ENCODE data around the gene XRN1.
"Not testable (repeated sequence)": the region's sequence is repeated elsewhere in the genome, so short reads cannot be mapped to it uniquely, and the experiment has no call there.

XRN1 gene

DNA sequence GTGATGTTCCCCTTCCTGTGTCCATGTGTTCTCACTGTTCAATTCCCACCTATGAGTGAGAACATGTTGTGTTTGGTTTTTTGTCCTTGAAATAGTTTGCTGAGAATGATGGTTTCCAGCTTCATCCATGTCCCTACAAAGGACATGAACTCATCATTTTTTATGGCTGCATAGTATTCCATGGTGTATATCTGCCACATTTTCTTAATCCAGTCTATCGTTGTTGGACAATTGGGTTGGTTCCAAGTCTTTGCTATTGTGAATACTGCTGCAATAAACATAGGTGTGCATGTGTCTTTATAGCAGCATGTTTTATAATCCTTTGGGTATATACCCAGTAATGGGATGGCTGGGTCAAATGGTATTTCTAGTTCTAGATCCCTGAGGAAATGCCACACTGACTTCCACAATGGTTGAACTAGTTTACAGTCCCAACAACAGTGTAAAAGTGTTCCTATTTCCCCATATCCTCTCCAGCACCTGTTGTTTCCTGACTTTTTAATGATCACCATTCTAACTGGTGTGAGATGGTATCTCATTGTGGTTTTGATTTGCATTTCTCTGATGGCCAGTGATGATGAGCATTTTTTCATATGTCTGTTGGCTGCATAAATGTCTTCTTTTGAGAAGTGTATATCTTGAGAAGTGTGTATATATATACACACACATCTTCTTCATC is 123.4 kb downstream of the XRN1 start:
- not testable (repeated sequence) for DNase-seq

DNA sequence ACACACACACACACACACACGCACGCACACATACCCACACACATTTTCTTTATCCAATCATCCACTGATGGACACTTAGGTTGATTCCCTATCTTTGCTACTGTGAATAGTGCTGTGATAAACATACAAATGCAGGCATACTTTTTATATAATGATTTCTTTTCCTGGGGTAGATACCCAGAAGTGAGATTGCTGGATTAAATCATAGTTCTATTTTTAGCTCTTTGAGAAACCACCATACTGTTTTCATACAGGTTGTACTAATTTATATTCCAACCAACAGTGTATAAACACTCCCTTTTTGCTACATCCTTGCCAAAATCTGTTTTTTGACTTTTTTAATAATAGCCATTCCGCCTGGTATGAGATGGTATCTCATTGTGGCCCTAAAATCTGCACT is 127.9 kb downstream of the XRN1 start:
- DNase-seq, result no peak

DNA sequence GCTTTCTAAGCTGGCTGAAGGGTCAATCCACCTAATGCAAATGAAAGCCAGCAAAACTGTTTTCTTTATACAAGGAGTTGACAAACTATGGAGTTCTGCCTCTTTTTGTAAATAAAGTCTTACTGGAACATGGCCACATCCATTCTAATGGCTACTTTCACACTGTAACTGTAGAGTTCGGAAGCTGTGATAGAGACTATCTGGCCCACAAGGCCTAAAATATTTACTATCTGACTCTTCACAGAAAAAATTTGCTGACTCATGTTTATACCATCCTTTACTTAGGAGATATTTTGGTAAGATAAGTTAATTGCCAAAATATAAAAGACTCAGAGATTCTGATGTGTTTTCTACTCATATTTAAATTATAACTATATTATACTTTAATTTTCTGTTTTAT is 128.7 kb downstream of the XRN1 start:
- DNase-seq, result no peak

DNA sequence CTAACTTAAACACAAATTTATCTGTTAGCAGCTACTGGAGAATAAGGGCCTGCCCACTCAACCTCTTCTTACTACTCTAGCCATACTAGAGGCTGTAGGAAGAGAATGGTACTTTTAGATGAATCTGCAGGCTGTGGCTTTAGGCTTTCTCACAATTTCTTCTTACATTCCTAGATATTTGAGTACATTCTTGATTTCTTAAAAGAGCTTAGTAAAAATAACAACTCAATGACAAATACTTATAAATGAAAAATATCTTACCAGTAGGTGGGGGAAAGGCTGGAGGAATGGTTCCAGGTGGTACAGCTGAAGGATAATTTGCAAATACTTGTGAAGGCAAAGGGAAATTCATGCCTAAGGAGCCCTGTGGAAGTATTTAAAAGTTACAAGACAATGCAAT is 129.5 kb downstream of the XRN1 start:
- DNase-seq, result no peak

DNA sequence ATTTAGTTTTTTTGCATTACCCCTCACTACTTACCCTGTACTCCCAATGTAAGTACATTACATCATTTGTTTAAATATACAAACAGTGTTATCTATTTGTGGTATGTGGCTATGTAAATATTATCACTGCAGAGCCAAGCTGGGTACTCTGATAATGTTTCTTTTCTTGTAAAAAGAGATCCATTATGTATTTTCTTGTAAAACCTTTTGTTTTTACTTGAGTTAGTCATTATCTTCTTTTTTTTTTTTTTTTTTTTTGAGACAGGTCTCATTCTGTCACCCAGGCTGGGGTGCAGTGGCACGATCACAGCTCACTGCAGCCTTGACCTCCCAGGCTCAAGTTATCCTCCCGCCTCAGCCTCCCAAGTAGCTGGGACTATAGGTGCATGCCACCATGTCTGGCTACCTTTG is 131.9 kb downstream of the XRN1 start:
- not testable (repeated sequence) for DNase-seq

DNA sequence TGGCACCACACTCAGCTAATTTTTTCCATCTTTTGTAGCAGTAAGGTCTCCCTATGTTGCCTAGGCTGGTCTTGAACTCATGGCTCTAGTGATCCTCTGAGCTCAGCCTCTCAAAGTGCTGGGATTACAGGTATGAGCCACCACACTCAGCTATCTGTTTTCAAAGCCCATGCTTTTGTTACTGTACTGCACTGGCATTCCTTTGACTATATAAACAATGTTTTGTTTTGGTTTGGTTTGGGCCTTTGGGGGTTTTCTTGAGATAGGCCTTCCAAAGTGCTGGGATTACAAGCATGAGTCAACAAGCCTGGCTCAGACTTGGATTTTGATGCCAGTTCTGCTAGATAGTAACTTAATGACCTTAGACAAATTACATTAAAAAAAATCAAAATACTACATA is 132.8 kb downstream of the XRN1 start:
- DNase-seq, result no peak

DNA sequence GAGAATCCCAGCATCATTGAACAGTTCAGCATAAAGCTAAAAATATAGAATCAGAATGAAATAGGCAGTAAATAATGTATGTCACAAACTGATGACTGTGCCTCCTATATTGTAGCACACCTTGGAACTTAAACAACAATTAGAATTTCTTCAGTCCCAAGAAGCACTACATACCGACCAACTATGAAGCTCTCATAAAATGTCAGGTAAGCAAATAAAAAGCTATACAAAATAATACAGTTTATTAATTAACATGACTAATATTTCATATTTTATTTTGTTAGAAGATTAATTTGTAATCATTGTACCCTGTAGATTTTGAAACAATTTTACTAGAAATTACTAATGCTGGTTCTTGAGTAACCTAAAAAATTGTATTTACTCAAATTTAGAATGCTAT is 137.4 kb downstream of the XRN1 start:
- no peak for DNase-seq

DNA sequence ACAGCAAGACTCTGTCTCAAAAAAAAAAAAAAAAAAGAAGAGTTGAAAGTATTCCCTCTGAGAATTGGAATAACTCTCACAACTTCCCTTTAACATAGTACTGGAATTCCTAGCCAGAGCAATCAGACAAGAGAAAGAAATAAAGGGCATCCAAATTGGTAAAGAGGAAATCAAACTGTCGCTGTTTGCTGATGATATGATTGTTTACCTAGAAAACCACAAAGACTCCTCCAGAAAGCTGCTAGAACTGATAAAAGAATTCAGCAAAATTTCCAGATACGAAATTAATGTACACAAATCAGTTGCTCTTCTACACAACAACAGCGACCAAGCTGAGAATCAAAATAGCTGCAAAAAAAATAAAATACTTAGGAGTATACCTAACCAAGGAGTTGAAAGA is 145.0 kb downstream of the XRN1 start:
- not testable (repeated sequence) for DNase-seq

DNA sequence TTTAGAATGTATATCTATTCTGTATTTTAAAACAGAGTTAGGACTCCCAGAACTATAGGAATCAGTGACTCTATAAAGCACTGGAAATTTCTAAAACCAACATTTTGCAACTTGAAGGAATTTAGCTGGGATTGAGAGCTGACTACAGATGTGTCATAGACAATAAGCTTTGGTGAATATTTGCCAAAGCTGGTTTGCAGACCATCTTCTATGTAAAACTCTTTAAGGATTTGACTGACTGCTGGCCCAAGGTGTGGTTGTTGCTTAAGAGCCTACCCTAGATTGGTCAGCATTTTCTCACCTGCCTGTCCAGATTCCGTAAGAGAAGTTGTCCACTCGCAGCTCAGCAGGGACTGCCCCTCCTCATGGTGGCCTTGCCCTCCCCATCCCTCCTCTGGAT is 149.2 kb downstream of the XRN1 start:
- no peak for DNase-seq

DNA sequence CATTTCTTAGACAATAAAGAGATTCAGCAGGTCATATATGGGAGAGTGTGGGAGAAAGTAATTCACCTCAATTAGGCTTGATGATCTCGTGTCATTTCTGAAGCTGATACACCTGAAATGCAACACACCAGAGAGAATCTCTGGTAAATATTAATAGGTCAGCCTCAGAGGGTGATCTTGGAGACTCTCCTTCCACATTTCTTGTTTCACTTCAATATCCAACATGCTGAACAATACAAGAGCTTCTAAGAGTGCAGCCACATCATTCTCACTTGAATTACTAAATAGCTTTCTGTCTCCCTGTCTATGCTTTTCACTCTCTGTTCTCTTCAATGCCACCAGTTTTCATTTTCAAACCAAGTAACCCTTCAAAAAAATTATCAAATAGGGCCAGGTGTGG is 151.3 kb downstream of the XRN1 start:
- DNase-seq, result no peak

DNA sequence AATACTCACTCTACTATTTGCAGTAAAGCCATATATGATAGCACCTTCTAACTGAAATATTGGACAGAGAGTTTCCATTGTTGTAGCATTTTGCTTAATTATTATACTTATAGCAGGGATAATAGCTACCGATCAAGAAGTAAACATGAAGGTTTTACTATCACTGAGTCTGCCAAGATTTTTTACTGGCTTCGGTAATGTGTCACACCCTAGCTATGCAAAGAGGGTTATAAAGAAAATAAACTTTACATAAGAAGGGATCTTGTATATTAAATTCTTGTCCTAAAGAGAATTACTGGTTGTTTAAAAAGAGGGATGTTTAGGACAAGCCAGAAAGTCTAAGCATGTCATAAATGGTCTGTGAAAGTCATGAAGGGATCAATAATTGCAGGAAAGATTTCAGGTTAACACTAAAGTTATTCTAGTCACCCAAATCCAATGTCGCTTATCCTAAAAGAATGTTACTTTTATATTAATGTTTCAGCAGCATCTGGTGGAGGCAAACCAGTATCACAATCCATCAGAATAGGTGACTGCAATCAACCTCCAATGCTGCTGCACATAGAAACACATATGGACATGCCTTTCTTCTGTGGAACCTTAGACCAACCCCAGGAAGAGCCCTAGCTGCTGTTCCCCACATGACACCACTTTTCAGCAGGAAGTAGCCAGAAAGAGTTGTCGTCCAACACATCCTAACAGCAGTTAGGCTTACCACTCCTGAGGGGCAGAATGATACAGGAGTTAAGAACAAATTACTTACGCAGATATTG is 159.8 kb downstream of the XRN1 start:
- no peak for DNase-seq

DNA sequence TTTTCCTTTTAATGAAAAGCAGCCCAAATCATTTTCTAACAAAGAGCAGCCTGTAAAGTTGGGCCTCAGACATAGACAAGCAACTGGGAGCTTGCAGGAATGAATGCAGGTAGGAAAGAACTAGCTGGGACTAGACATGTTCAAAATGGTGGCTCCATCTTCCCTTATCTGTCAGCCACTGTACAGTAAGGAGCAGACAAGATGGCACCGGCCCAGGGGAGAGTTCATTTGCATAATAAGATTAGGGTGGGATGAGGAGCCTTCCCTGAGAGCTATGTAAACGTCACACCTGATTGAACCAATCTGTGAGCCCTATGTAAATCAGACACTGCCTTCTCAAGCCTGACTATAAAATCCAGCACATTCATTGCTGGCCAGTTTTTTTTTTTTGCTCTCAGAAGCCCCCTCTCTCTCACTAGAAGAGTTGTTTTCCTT is 162.7 kb downstream of the XRN1 start:
- DNase-seq, result no peak

DNA sequence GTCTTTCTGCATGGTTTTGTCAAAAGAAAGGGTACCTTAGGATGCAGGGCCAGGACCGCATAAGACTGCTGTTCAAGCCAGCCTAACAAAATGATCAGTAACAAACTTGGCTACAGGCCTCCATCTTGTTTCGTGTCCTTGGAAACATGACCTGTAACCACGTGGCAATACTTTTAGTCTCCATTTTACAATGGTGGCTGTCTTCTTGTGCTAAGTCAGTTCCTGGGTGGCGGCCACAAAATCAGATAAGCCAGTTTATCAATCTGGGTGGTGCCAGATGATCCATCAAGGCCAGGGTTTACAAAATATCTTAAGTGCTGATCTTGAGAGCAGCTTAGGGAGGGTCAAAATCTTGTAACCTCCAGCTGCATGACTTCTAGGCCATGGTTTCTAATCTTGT is 165.3 kb downstream of the XRN1 start:
- DNase-seq, result no peak

DNA sequence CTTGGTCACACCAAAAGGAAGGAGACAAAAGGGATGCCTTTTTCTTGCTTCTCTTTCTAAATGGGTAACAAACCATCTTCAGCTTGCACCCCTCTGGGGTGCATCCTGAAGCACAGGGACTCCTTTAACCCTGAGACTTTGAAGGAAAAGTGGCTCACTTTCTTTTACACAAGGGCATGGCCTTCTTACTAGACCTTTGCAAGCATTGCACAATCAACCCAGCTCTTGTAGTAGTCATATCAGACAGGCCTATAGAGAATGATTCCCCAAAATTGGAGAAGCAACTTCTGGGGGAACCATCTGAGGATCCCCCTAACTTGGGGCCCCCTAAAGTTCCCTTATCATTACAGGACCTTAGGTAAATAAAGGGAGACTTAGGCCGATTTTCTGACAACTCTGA is 166.4 kb downstream of the XRN1 start:
- no peak for DNase-seq

DNA sequence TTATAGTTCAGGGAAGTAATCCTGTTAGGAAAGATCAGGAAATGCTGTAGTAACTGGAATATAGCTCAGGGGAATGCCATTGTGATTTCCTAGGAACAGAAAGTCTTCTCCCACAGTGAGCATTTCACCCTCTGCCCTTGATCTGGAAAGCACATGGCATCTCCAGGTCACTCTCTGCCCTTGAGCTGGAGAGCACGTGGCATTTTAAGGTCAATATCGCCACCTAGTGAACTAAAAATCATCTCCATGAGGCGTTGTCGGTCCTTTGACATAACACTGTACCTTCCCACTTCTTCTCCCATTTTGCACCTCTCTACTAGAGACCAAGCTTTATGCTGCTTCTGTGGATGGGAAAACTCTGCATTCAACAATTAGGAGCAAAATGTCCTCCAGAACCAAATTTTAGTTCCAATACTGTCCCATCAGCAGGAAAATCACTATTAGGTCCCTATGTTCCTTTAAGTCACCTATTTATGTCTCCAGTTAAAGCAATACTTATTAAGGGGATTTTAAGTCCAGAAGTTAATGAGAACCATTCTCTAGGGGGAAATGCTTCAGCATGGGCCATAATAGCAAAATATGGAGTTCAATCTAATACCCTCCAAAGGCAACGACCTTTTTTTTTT is 167.8 kb downstream of the XRN1 start:
- peak; percentile 19 for DNase-seq

DNA sequence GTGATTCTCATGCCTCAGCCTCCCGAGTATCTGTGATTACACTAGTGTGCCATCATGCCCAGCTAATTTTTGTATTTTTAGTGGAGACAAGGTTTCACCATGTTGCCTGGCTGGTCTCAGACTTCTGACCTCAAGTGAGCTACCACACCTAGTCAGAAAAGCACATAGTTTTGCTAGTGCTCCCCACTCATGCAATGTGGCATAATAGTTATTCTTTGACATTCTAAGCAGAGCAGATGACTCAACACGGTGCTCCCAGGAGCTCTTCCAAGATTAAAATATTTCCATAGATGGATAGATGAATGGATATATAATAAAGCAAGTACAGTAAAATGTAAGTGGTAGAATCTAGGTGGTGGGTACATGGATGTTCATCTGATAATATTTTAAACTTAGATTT is 169.4 kb downstream of the XRN1 start:
- DNase-seq, result no peak

DNA sequence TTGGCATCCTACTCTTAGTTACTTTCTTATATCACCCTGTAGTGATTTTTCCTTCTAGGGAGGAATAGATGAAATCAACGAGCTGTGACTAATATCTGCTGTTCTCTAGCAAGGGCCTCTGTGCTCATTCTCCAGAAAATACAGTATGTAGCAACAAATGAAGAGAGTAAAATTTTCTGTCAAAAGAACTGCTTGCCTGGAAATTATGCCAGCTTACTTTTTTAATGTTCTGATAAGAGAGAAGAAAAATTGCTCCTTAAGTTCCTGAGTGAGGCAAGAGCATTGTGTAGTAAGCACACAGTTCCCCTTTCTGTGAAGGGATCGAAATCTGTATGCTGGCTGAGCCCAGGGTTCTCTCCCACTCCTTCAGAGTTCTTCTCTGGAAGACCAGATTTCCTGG is 171.1 kb downstream of the XRN1 start:
- DNase-seq, result no peak

DNA sequence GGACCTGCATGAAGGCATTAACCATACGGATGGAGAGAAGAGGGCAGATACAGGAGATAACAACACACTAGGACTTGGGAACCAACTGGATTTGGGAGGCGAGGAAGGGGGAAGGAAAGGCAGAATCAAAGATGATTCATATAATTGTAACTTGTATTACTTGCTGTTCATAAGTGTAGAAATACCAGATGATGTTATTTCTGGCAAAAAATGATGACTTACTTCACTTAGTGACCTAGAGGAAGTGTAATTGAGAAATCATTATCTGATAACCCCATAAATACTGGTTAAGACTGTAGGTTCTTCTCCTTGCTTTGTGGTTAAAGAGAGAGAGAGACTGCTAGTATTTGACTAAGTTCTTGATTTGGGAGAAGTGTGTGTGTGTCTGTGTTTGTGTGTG is 172.0 kb downstream of the XRN1 start:
- DNase-seq, result no peak

DNA sequence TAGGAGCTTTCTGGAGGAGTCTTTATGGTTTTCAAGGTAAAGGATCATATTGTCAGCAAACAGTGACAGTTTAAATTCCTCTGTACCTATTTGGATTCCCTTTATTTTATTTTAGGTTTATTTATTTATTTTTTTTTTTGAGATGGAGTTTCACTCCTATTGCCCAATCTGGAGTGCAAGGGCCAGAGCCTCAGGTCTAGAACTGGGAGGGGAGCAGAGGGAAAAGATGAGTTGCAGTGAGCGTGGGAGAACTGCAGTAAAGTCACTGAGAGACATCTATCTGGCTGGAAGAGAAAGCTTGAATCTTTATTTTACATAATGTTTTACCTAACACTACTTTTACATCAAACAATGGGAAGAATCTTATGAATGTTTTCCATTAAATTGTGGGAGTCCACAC is 172.9 kb downstream of the XRN1 start:
- no peak for DNase-seq

DNA sequence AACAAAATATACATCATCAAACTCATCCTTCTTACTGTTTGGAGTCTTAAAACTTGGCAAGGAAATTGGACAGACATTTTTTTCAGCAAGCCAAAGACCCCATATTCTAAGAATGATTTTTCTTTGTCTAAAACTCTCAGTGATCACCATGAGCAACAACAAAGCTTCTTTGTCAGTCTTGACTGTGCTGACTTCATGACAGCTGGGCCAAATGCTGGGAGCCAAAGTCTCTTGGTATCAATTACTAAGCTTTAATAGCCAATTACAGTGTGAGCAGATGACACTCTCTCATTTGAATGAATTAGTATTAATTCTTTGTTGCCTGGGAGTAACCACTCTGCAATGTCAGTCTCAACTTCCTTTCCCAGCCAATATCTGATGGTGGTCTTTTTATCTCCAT is 174.3 kb downstream of the XRN1 start:
- DNase-seq, result no peak

DNA sequence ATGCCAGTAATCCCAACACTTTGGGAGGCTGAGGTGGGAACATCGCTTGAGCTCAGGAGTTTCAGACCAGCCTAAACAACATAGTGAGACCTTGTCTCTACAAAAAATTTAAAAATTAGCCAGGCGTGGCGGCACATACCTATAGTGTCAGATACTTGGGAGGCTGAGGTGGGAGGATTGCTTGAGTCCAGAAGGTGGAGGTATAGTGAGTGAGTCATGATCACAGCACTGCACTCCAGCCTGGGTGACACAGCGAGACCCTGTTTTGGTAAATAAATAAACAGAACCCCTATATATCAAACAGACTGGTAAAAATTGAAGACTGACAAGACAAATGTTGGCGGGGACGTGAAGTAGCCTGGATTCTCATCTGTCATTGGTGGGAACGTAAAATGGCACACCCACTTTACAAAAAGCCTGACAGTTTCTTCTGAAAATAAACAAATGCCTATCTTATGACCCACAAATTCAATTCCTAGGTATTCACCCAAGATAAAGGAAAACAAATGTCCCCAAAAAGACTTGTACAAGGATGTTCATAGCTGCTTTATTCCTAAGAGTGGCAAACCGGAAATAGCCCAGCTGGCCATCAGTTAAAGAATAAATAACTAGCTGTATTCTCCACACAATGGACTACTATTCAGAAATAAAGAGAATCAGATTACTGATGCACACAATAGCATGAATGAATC is 175.5 kb downstream of the XRN1 start:
- no peak for DNase-seq

DNA sequence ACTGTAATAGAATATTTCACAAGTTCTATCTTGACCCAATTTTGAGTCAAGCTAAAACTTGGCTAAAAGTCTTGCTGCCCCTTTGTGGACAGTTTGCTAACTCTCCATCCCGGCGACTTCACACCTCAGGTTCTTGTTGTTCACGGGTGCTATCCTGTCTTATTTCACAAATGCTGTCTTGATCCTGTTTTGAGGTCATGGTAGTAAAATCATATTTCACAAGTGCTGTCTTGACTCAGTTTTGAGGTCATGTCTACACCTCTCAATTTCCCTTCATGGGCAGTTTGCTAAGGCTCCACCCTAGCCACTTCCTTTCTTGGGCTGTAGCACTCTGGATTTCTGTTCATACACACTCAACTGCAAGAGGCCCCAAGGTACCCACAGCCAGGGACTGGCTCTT is 177.4 kb downstream of the XRN1 start:
- DNase-seq, result peak; percentile 16

DNA sequence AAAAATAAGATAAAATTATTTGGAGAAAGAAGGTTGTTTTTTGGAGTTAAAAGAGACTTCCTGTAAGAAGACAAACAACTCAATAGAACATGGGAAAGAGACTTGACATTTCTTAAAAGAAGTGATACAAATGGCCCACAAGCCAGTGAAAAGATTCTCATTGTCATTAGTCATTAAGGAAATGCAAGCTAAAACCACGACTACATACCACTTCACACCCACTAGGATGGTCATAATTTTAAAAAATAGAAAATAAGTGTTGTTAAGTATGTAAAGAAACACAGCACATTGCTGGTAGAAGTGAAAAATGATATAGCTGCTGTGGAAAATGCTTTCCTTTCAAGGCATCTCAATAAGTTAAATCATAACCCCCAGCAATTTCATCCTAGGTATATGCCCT is 178.1 kb downstream of the XRN1 start:
- no peak for DNase-seq

DNA sequence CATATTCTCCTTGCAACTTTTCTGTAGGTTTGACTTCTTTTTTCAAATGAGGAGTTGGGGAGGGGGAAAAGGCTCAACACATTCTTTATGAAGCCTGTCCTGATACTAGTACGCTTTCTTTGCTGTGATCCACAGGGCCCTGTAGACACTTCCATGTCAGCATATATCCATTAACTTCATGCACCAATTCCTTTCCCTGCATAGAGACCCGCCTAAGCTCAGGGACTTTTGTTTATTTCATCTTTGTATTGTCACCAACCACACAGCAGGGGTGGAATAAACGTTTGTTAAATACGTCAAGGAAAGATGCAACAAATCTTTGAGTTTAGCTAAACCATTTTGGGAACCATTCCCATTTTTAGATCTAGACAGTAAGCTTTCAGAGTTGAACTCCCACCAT is 179.4 kb downstream of the XRN1 start:
- no peak for DNase-seq
